ENCODE data around the gene CACNG5.

- TF ChIP-seq, protein P1, sequence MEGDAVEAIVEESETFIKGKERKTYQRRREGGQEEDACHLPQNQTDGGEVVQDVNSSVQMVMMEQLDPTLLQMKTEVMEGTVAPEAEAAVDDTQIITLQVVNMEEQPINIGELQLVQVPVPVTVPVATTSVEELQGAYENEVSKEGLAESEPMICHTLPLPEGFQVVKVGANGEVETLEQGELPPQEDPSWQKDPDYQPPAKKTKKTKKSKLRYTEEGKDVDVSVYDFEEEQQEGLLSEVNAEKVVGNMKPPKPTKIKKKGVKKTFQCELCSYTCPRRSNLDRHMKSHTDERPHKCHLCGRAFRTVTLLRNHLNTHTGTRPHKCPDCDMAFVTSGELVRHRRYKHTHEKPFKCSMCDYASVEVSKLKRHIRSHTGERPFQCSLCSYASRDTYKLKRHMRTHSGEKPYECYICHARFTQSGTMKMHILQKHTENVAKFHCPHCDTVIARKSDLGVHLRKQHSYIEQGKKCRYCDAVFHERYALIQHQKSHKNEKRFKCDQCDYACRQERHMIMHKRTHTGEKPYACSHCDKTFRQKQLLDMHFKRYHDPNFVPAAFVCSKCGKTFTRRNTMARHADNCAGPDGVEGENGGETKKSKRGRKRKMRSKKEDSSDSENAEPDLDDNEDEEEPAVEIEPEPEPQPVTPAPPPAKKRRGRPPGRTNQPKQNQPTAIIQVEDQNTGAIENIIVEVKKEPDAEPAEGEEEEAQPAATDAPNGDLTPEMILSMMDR (IDR thresholded peaks at IDR 0.05) = no peak
- no peak for TF ChIP-seq POLR2A (IDR thresholded peaks at IDR 0.05)
Observed at GRCh38 chr17:66841328-66841727, 6.4 kb downstream of the CACNG5 start.

Measured in gastroesophageal sphincter (tissue), 3 donors.